K562 (cell line): ENCODE data around the gene AGAP3. TPM values are rescaled to one million over a fixed set of nuclear protein-coding genes. Genes with fewer than 3 reads are reported as not detected.

Experiments used
- ATAC-seq: fragments of 200-7000 bp; cut with Tn5 transposase; 3 replicates; pipeline ENCODE4 v1.9.1; 2020; ENCODE audit warnings: moderate library complexity
- BruUV-seq: library from RNA; stranded (reverse); fragments of 400-500 nt; replicated peaks from 2 replicates; lab custom pipeline; 2021; lab: Mats Ljungman, UMichigan
- CTCF ChIA-PET: fragments of 300-600 bp; formaldehyde crosslinking; extraction: SDS; loops from one replicate; lab custom pipeline; 2021; ENCODE audit warnings: low intra/inter-chr PET ratio; lab: Yijun Ruan, JAX
- POLR2A ChIA-PET: fragments of 300-600, 350-650 bp; sonication (Branson Sonifier 250); formaldehyde crosslinking; extraction: SDS; loops from one replicate; lab custom pipeline; 2021; ENCODE audit warnings: antibody characterized with exemption, inconsistent platforms; lab: Yijun Ruan, JAX
- DNase-seq, 4 experiments: peaks; one replicate each; pipeline versions ENCODE4 v3.0.0 to v3.0.0-alpha.2; 2011 to 2018; ENCODE audit warnings: low spot score in 3 of 4, mixed read lengths in 3 of 4; ENCODE audit errors: extremely low read depth in 1 of 4
- FAIRE-seq: peaks from 2 replicates; lab custom pipeline; 2011; peaks lifted over from hg19 to GRCh38; lab: Jason Lieb, UNC
- H2AFZ ChIP-seq: 2 replicates; pipeline ENCODE4 v1.6.0; 2011; ENCODE audit warnings: low read depth, low read length, control low read depth, inconsistent platforms
- H3K27ac ChIP-seq: fragments of 200-600 bp; 3 replicates; pipeline ENCODE4 v1.8.0; 2011; ENCODE audit warnings: low read depth, mild to moderate bottlenecking, control low read depth, inconsistent platforms, low read length, moderate library complexity, mixed read lengths; ENCODE audit errors: extremely low read depth
- H3K27me3 ChIP-seq, 2 experiments: fragments of 300-600 bp in 1 of 2; 2 replicates in 1 of 2; 3 replicates in 1 of 2; pipeline versions ENCODE4 v1.6.0 to v1.8.0; 2011; ENCODE audit warnings: inconsistent platforms in 2 of 2, low read length in 2 of 2, mild to moderate bottlenecking in 1 of 2, mixed read lengths in 1 of 2, moderate library complexity in 1 of 2; ENCODE audit not compliant: control insufficient read depth in 2 of 2, insufficient read depth in 2 of 2
- H3K36me3 ChIP-seq: fragments of 300-600 bp; 3 replicates; pipeline ENCODE4 v1.8.0; 2011; ENCODE audit warnings: mild to moderate bottlenecking, low read length, inconsistent platforms; ENCODE audit not compliant: control insufficient read depth, insufficient read depth
- H3K4me1 ChIP-seq, 2 experiments: fragments of 200-600 bp in 1 of 2; replicated peaks in 1 of 2; 2 replicates in 1 of 2; 3 replicates in 1 of 2; pipeline versions ENCODE4 v1.5.1 to v1.8.0; 2011; ENCODE audit warnings: inconsistent platforms in 2 of 2, low read length in 2 of 2, mild to moderate bottlenecking in 1 of 2, mixed read lengths in 1 of 2, moderate library complexity in 1 of 2; ENCODE audit not compliant: control insufficient read depth in 2 of 2, insufficient read depth in 2 of 2
- H3K4me2 ChIP-seq: 2 replicates; pipeline ENCODE4 v1.6.1; 2011; ENCODE audit warnings: low read length, control low read depth, inconsistent platforms, mixed read lengths; ENCODE audit not compliant: insufficient read depth
- H3K4me3 ChIP-seq: fragments of 200-600 bp; sonication (generic), shearing (Covaris generic); 2 replicates; pipeline ENCODE4 v1.5.1; 2016; ENCODE audit warnings: control low read depth, inconsistent platforms
- H3K79me2 ChIP-seq: fragments of 200-600 bp; 3 replicates; pipeline ENCODE4 v1.8.0; 2011; ENCODE audit warnings: low read length, inconsistent platforms; ENCODE audit not compliant: control insufficient read depth, insufficient read depth
- H3K9ac ChIP-seq, 2 experiments: 2 replicates each; pipeline versions ENCODE4 v1.6.0 to v1.6.1; 2011; ENCODE audit warnings: low read depth in 2 of 2, low read length in 2 of 2, control low read depth in 1 of 2, inconsistent platforms in 1 of 2, mild to moderate bottlenecking in 1 of 2, mixed read lengths in 1 of 2; ENCODE audit not compliant: insufficient read depth in 1 of 2
- H3K9me1 ChIP-seq: one replicate; pipeline ENCODE4 v1.6.0; 2011; ENCODE audit warnings: inconsistent platforms, mild to moderate bottlenecking, low read length, moderate library complexity; ENCODE audit not compliant: control insufficient read depth, insufficient read depth
- H3K9me3 ChIP-seq: replicated peaks from 2 replicates; pipeline ENCODE4 v1.5.1; 2011; ENCODE audit warnings: low read depth, low read length, inconsistent platforms; ENCODE audit not compliant: control insufficient read depth, insufficient read depth
- H4K20me1 ChIP-seq: replicated peaks from 2 replicates; pipeline ENCODE4 v1.6.1; 2011; ENCODE audit warnings: low read length, inconsistent platforms, mixed read lengths; ENCODE audit not compliant: control insufficient read depth, insufficient read depth
- ARNT ChIP-seq, 2 experiments: fragments of 450-650 bp; IDR thresholded peaks; 2 replicates each; pipeline ENCODE4 v1.6.1; 2016; ENCODE audit warnings: mild to moderate bottlenecking in 1 of 2
- ERF ChIP-seq: fragments of 450-650 bp; formaldehyde crosslinking; IDR thresholded peaks from 2 replicates; pipeline ENCODE4 v1.4.0; 2020; ENCODE audit warnings: mild to moderate bottlenecking, mixed read lengths
- PHF20 ChIP-seq: fragments of 450-650 bp; IDR thresholded peaks from 2 replicates; pipeline ENCODE4 v1.6.1; 2018; ENCODE audit not compliant: partially characterized antibody
- SMARCC2 ChIP-seq: fragments of 450-650 bp; IDR thresholded peaks from 2 replicates; pipeline ENCODE4 v1.6.1; 2017; ENCODE audit warnings: antibody characterized with exemption, moderate library complexity, mild to moderate bottlenecking, low read depth
- ZBTB33 ChIP-seq: sonication (generic); formaldehyde crosslinking; IDR thresholded peaks from 2 replicates; pipeline ENCODE4 v1.8.1; 2023; ENCODE audit warnings: mild to moderate bottlenecking, missing genetic modification reagents
- WGBS: fragments of 100-300 bp; shearing (Covaris generic); methylation state at CpG from one replicate; pipeline ENCODE4 v1.1.6; 2016; ENCODE audit warnings: low coverage, mixed read lengths; ENCODE audit not compliant: insufficient coverage; ENCODE audit errors: missing lambda C conversion rate; 5-methylcytosine and 5-hydroxymethylcytosine counted together
- in situ Hi-C: fragments of 300-500 bp; cut with MboI; formaldehyde crosslinking; loops from 4 replicates; pipeline ENCODE4 v1.15.0; 2018; ENCODE audit warnings: inconsistent platforms, mixed read lengths
- intact Hi-C: fragments of 100-400 bp; cut with micrococcal nuclease; formaldehyde crosslinking; loops from 2 replicates; pipeline ENCODE4 v1.14.2; 2022
- polyA plus RNA-seq, 8 experiments: library from polyadenylated mRNA; depleted of rRNA in 4 of 8; stranded (reverse) in 5 of 8; unstranded in 3 of 8; fragments of >200 nt; fragmentation: Nextera tagmentation in 2 of 8; fragmentation: Illumina TruSeq in 1 of 8; extraction: Ambion mirVana in 2 of 8; extraction: Trizol in 1 of 8; gene quantifications; 2 replicates each; pipeline versions ENCODE4 v1.2.1 to v1.2.3, GENCODE V29; 2011 to 2014; ENCODE audit warnings: inconsistent platforms in 1 of 8, missing spikeins in 1 of 8
- total RNA-seq, 7 experiments: library from RNA; depleted of rRNA in 6 of 7; stranded (reverse); fragments of >200 nt in 6 of 7; fragmentation: Illumina TruSeq in 2 of 7; extraction: Trizol in 2 of 7; gene quantifications; 2 replicates each; pipeline versions ENCODE4 v1.2.1 to v1.2.3, GENCODE V29; 2011 to 2021; ENCODE audit warnings: low replicate concordance in 1 of 7

Gene AGAP3
- total and polyA plus RNA-seq, 9 of the 15 experiments (the other 6 are each of a cell fraction or from before 2014, with no cell fraction given) = 3.4 to 208 (median 62.2) TPM

DNA sequence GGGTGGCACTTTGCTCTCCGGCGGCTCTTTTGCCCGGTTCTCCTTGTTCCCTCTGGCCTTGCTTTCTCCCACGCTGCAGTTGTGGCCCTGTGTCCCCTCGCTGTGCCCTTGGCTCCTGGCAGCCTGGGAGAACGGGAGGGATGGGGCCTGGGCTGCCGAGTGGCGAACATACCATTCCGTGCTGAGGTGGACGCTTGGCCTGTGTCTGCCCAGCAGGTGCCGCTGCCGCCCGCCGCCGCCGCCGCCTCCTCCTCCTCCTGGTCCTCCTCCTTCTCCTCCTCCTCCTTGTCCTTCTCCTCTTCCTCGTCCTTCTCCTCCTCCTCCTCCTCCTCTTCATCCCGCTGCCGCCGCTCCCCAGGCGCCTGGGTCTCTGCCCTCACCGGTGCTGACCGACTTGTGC, 36.0 kb downstream of the AGAP3 start:
- TF ChIP-seq ZBTB33 (peak; percentile 58; the same call in 1 of the 2 replicates), ERF (CRISPR knock-in tag) (no peak), PHF20 (no peak), ARNT (IDR thresholded peaks at IDR 0.05) (no peak), SMARCC2 (no peak)
- Histone ChIP-seq H3K9ac (no peak overlapping the region; a peak in 1 of 4 replicates), H3K36me3 (peaks cover 95% of the 10 kb centered on the region; the same call in 2 of the 3 replicates), H3K9me3 (no peaks in the 10 kb centered on the region), H3K4me1 (peaks cover 0 to 53% of the 10 kb centered on the region in 2 experiments; a peak in 1 of 5 replicates), H3K27me3 (no peaks in the 10 kb centered on the region), H3K27ac (no peak overlapping the region), H4K20me1 (peaks cover 19% of the 10 kb centered on the region), H3K79me2 (peaks cover 10% of the 10 kb centered on the region; the same call in 2 of the 3 replicates), H3K4me2 (no peak overlapping the region), H2AFZ (no peak overlapping the region), H3K9me1 (peaks cover 5% of the 10 kb centered on the region), H3K4me3 (no peak overlapping the region)
- in situ Hi-C loops = no loop called here
- intact Hi-C loops = no loop called here
- ChIA-PET POLR2A (no interaction called here), CTCF (interaction anchor here (0.6 to 4.4 kb wide), 3 partner anchors 50 to 160 kb away, joined by 3 to 74 read pairs (median 32); no protein-coding TSS in a partner anchor)
- DNase-seq (no peak), ATAC-seq (no peak), FAIRE-seq (no peak)
- no TSS peak for BruUV-seq
- 88% methylated on average over 24 of the region's 24 CpGs for WGBS
